SU-DHL-6 (cell line): ENCODE measurements around the gene TMEM164.

Experiments
- CTCF ChIP-seq: fragments of 200-600 bp; sonication (generic); IDR thresholded peaks from one replicate; pipeline ENCODE4 v1.5.1; 2017; ENCODE audit warnings: antibody characterized with exemption, mild to moderate bottlenecking, low read length, moderate library complexity; ENCODE audit not compliant: insufficient read depth, poor library complexity, severe bottlenecking
- EZH2phosphoT487 ChIP-seq: fragments of 200-600 bp; sonication (generic), shearing (Covaris generic); conservative IDR thresholded peaks from 2 replicates; pipeline ENCODE4 v1.6.1; 2018; ENCODE audit warnings: mild to moderate bottlenecking, antibody characterized with exemption, low read length, moderate library complexity, mixed read lengths

- TF ChIP-seq CTCF (no peak), EZH2phosphoT487 (no peak)
These were observed 49.4 kb downstream of the TMEM164 start for GRCh38 chrX:110052303-110052702.
